GM19035 (cell line): ENCODE results near the gene AADACL2.

ENCODE experiments used
- ATAC-seq: cut with Tn5 transposase; IDR thresholded peaks from one replicate; pipeline ENCODE4 v1.9.1; 2021; ENCODE audit not compliant: unreplicated experiment

Gene AADACL2

GRCh38 chr3:151798466-151798865 is 64.7 kb downstream of the AADACL2 start:
- ATAC-seq, result no peak

GRCh38 chr3:151800431-151800830 is 66.7 kb downstream of the AADACL2 start:
- no peak for ATAC-seq

GRCh38 chr3:151804267-151804666 is 70.5 kb downstream of the AADACL2 start:
- no peak for ATAC-seq

- ATAC-seq, result no peak
These were observed 73.1 kb downstream of the AADACL2 start for GRCh38 chr3:151806838-151807237.
